ENCODE data around the gene RALGAPB. TPM values are rescaled to one million over a fixed set of nuclear protein-coding genes. Genes with fewer than 3 reads are reported as not detected.

Gene RALGAPB
- total and polyA plus RNA-seq, 2 of the 13 experiments (the other 11 are each of a cell fraction or from before 2014, with no cell fraction given): 17.6 to 30.6 TPM

DNA sequence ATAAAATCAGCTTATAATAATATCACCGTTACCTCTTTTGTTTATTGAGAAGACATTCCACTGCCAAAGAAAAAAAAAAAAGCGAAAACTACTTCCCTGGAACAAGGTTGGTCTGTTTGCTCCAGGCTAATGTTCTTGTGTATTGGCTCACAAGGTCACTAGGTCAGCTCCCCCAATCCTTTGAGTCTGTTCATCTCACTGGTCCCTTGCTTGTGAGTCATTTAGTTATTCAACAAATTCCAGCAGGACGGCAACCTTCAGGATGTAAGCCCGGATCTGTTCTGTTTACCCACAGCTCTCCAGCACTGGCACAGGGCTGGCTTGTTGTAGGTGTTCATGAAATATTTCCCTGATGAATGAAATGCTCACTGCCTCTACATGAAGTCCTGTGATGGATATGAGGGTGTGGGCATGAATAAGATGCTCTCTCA is 132.2 kb downstream of the RALGAPB start (continued):
- TF ChIP-seq, protein P1, sequence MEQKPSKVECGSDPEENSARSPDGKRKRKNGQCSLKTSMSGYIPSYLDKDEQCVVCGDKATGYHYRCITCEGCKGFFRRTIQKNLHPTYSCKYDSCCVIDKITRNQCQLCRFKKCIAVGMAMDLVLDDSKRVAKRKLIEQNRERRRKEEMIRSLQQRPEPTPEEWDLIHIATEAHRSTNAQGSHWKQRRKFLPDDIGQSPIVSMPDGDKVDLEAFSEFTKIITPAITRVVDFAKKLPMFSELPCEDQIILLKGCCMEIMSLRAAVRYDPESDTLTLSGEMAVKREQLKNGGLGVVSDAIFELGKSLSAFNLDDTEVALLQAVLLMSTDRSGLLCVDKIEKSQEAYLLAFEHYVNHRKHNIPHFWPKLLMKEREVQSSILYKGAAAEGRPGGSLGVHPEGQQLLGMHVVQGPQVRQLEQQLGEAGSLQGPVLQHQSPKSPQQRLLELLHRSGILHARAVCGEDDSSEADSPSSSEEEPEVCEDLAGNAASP (CRISPR knock-in tag; IDR thresholded peaks at IDR 0.05; ENCODE audit: borderline replicate concordance): peak; percentile 82; the same call in 1 of the 2 replicates
- TF ChIP-seq ZNF143 (CRISPR knock-in tag; IDR thresholded peaks at IDR 0.05): peak; percentile 55; the same call in 1 of the 2 replicates
- TF ChIP-seq, protein P2, sequence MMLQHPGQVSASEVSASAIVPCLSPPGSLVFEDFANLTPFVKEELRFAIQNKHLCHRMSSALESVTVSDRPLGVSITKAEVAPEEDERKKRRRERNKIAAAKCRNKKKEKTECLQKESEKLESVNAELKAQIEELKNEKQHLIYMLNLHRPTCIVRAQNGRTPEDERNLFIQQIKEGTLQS (CRISPR knock-in tag; IDR thresholded peaks at IDR 0.05): peak; percentile 91
- TF ChIP-seq, protein P3, sequence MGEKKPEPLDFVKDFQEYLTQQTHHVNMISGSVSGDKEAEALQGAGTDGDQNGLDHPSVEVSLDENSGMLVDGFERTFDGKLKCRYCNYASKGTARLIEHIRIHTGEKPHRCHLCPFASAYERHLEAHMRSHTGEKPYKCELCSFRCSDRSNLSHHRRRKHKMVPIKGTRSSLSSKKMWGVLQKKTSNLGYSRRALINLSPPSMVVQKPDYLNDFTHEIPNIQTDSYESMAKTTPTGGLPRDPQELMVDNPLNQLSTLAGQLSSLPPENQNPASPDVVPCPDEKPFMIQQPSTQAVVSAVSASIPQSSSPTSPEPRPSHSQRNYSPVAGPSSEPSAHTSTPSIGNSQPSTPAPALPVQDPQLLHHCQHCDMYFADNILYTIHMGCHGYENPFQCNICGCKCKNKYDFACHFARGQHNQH (CRISPR knock-in tag; IDR thresholded peaks at IDR 0.05): peak; percentile 98
- no peak for TF ChIP-seq AKAP8 (CRISPR knock-in tag; IDR thresholded peaks at IDR 0.05)
- TF ChIP-seq SRF (IDR thresholded peaks at IDR 0.05; ENCODE audit: low read depth, low read length): peak; percentile 41; the same call in 1 of the 2 replicates
- TF ChIP-seq ZNF737 (CRISPR knock-in tag; IDR thresholded peaks at IDR 0.05; ENCODE audit: borderline replicate concordance): no peak
- peak; percentile 75; the same call in 1 of the 2 replicates for TF ChIP-seq ZNF761 (CRISPR knock-in tag; conservative IDR thresholded peaks at IDR 0.05)
- TF ChIP-seq ETV5 (CRISPR knock-in tag; IDR thresholded peaks at IDR 0.05; ENCODE audit: borderline replicate concordance): peak; percentile 100
- TF ChIP-seq, protein P4, sequence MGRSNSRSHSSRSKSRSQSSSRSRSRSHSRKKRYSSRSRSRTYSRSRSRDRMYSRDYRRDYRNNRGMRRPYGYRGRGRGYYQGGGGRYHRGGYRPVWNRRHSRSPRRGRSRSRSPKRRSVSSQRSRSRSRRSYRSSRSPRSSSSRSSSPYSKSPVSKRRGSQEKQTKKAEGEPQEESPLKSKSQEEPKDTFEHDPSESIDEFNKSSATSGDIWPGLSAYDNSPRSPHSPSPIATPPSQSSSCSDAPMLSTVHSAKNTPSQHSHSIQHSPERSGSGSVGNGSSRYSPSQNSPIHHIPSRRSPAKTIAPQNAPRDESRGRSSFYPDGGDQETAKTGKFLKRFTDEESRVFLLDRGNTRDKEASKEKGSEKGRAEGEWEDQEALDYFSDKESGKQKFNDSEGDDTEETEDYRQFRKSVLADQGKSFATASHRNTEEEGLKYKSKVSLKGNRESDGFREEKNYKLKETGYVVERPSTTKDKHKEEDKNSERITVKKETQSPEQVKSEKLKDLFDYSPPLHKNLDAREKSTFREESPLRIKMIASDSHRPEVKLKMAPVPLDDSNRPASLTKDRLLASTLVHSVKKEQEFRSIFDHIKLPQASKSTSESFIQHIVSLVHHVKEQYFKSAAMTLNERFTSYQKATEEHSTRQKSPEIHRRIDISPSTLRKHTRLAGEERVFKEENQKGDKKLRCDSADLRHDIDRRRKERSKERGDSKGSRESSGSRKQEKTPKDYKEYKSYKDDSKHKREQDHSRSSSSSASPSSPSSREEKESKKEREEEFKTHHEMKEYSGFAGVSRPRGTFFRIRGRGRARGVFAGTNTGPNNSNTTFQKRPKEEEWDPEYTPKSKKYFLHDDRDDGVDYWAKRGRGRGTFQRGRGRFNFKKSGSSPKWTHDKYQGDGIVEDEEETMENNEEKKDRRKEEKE (IDR thresholded peaks at IDR 0.05): no peak
- TF ChIP-seq ZNF3 (CRISPR knock-in tag; IDR thresholded peaks at IDR 0.05): peak; percentile 98
- TF ChIP-seq, protein P5, sequence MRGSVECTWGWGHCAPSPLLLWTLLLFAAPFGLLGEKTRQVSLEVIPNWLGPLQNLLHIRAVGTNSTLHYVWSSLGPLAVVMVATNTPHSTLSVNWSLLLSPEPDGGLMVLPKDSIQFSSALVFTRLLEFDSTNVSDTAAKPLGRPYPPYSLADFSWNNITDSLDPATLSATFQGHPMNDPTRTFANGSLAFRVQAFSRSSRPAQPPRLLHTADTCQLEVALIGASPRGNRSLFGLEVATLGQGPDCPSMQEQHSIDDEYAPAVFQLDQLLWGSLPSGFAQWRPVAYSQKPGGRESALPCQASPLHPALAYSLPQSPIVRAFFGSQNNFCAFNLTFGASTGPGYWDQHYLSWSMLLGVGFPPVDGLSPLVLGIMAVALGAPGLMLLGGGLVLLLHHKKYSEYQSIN (CRISPR knock-in tag; IDR thresholded peaks at IDR 0.05; ENCODE audit: borderline replicate concordance): no peak
- peak; percentile 98 for TF ChIP-seq TBX2 (CRISPR knock-in tag; IDR thresholded peaks at IDR 0.05; ENCODE audit: borderline replicate concordance)
- peak; percentile 89 for TF ChIP-seq XRCC5 (optimal IDR thresholded peaks at IDR 0.05; ENCODE audit: low read length)
- TF ChIP-seq ZSCAN21 (CRISPR knock-in tag; IDR thresholded peaks at IDR 0.05; ENCODE audit: borderline replicate concordance): no peak
- peak; percentile 70 for TF ChIP-seq MEIS2 (CRISPR knock-in tag; IDR thresholded peaks at IDR 0.05)
- TF ChIP-seq, protein P6, sequence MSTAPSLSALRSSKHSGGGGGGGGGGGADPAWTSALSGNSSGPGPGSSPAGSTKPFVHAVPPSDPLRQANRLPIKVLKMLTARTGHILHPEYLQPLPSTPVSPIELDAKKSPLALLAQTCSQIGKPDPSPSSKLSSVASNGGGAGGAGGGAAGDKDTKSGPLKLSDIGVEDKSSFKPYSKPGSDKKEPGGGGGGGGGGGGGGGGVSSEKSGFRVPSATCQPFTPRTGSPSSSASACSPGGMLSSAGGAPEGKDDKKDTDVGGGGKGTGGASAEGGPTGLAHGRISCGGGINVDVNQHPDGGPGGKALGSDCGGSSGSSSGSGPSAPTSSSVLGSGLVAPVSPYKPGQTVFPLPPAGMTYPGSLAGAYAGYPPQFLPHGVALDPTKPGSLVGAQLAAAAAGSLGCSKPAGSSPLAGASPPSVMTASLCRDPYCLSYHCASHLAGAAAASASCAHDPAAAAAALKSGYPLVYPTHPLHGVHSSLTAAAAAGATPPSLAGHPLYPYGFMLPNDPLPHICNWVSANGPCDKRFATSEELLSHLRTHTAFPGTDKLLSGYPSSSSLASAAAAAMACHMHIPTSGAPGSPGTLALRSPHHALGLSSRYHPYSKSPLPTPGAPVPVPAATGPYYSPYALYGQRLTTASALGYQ (CRISPR knock-in tag; IDR thresholded peaks at IDR 0.05): peak; percentile 99
- no peak for TF ChIP-seq ZNF782 (CRISPR knock-in tag; IDR thresholded peaks at IDR 0.05; ENCODE audit: borderline replicate concordance)
- TF ChIP-seq KDM2A (CRISPR knock-in tag; IDR thresholded peaks at IDR 0.05; ENCODE audit: borderline replicate concordance, low read depth): peak; percentile 69; the same call in 1 of the 2 replicates
- peak; percentile 59 to 95; a peak in 2 of 4 replicates for TF ChIP-seq EP300 (IDR thresholded peaks at IDR 0.05; ENCODE audit: low read depth in 2 of 2, low read length in 2 of 2)
- peak; percentile 98 for TF ChIP-seq EP300 (CRISPR knock-in tag; IDR thresholded peaks at IDR 0.05; ENCODE audit: borderline replicate concordance)
- TF ChIP-seq RAD51 (IDR thresholded peaks at IDR 0.05; ENCODE audit: borderline replicate concordance): no peak
